Retina (tissue), 1 donor: ENCODE results near the gene UCP1.

Experiments used
- DNase-seq: peaks from one replicate; pipeline ENCODE4 v3.0.0-alpha.2; 2016

UCP1 gene, protein sequence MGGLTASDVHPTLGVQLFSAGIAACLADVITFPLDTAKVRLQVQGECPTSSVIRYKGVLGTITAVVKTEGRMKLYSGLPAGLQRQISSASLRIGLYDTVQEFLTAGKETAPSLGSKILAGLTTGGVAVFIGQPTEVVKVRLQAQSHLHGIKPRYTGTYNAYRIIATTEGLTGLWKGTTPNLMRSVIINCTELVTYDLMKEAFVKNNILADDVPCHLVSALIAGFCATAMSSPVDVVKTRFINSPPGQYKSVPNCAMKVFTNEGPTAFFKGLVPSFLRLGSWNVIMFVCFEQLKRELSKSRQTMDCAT

DNA sequence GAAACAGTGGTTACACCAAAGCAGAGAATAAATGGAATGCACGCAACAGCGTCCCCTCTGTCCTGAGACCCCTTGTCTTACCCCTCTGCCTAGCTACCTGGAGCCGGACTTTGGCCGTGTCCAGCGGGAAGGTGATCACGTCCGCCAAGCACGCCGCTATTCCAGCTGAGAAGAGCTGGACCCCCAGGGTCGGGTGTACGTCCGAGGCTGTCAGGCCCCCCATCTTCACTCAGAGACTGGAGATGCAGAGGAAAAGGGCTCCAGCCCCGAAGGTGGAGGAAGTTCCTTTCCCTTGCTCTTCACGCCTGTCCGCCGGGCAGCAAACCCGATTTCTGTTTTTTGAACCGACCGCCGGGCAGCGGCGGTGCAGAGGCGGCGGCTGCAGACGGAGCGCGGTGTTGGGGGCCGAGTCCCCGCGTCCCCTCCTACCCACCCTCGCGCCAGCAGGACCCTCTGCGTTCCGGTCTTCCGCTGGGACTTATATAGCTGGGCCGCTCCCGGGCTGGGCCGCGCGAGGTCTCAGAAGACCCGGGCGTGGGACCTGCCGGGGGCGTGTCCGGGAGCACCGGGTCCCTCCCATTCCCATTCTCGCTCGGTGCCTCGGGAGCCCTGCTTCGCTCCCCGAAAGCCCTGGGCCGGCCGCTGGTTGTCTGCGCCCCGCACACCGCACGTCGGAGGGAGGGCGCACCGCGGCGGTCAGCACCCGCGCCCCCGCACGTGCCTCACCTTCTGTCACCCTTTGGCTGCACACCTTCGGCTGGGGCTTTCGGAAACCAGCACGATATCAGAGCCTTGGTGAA, at the start of gene UCP1:
Gene UCP1, minus strand, starts transcription at position 455 of the 800 bp plus-strand sequence. Its CDS starts 232 bp downstream, at position 223.
- DNase-seq = peak; percentile 75

DNA sequence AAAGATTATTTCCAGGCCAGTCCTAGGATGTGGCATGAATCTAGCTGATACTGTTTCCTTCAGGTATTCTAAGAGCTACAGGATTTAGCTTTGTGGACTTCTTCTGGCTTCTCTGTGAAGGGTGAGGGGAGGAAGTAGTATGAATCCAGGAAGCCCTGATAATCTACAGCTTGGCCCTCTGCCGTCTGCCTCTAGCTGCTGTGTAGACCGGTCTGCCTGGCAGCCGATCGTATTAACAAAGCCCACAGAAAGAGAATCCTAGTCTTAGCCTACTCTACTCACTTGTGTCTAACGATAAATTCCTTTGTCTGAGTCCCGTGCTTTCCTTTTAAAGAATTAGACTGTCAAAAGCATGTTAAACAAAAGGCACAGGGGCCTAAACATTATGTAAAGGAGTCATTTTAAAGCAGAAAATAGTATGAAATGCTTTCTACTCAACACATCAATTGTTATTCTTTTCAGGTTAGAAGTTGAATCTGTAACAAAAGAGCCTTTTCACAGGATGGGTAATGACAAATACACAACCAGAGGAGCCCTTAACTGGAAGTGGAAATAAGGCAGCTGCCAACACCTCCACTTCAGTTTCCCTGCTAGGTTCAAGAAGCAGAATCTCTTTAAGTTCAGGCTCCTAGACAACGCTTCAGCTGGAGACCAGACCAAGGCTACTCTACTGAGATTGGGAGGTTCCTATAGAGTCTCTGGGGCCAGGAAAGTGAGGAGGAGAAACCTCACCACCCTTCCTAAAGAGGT, 48.9 kb upstream of the UCP1 start:
- DNase-seq = no peak

DNA sequence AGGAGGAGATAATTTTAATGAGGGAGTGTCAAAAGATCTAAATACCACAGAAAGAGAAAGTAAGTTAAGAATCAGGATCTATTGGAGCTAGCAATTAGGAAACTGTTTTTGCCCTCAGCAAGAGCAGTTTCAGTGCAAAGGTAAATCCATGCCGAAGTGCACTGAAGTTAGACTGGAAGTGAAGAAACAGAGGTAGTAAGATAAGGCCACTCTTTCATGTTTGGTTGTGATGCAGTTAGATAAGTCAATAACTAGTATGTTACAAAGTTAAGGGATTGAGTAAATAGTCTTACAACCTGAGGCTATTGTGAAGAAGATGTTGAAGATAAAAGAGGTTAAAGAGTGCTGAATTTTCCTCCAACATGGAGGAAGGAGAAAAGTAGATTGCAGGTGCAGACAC, 46.7 kb upstream of the UCP1 start:
- no peak for DNase-seq

DNA sequence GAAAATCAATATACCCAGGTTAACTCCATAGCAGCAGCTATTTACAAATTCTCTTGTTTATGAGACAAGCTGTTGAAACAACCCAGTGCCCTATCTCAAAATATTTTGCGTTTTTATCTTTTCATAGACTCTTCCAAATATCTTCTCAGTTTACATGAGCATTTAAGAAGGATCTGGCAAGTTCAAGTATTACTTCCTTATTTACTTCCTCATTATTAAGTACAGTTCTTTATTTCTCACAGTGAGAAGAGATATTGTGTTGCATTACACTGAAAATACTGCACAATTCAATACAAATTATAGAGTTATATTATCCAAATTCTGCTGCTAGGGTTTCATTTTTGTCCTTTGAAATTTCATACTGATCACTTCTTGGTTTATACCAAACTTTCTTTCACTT, 43.6 kb upstream of the UCP1 start:
- no peak for DNase-seq

DNA sequence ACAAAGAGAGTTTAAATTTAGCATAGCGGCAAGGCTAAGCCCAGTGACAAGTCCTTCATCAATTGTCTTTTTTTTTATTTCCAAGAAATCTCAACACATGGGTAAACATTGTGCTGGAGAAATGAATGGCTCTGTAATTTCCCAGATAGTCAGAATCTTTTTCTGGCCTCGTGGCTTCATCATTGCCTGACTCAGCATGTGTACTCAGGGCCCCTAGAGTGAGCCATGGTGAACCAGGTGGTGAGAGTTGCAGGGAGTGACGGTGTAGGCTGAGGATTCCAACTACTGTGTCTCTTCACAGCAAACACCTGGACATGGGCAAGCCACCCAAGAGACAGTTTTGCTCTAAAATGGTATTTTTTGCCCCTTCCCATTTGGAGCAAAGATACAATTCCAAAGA, 43.1 kb upstream of the UCP1 start:
- DNase-seq = no peak

DNA sequence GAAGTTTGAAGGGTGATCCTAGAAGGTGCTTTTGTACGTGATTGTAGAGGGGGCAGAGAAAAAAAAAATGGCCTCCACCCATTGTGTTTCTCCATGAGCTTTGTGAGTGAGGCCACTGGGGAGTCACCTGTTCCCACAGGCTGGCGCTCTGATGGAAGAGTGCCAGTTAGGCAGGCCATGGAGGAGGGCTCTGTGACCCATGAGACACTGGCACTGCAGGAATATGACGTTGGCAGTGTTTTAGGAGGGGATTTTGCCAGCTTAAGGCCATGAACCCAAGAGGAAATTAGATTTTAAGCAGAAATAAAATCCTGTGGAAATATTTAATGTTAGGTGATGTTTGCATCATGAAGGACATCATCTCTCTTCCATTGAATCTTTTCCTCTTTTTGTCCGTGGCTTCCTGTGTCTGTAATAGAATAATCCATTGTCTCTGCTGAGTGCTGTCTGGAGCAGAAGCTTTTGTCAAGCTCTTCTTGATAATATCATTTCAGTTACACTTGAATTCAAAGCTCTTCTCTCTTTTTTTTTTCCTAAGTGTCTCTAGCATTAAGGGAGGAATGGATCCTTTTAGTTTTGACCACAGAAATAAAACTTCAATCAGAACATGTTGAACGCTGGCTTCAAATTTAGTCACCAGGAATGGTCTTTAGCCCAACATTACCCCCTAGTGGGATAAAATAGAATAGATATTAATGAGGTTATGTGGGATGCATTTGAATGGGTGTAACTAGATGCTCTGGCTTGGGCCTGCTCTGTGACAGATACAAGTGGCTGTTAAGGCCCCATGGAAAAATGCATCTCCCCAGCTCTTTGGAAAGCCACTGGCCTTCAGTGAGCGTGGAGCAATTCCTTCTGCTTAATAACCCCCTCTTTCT, 41.0 kb upstream of the UCP1 start:
- DNase-seq = peak; percentile 71

DNA sequence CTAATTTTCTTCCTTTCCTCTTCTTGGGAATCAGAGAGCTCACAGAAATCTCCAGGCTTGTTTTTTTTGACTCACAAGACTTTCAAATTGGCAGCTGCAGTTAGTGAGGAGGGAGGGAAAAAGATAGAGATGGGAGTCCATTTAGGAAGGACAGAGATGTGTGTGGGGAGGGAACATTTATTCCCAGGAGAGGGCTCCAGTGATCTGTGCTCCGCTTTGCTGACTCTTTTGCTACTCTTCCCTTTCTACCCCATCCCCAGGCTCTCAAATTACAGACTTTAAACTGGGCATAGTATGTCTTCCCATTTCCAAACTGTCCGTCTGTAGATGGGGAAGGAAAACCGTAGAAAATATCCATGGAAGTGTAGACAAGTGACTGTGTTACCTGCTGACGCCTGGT, 39.1 kb upstream of the UCP1 start:
- no peak for DNase-seq

DNA sequence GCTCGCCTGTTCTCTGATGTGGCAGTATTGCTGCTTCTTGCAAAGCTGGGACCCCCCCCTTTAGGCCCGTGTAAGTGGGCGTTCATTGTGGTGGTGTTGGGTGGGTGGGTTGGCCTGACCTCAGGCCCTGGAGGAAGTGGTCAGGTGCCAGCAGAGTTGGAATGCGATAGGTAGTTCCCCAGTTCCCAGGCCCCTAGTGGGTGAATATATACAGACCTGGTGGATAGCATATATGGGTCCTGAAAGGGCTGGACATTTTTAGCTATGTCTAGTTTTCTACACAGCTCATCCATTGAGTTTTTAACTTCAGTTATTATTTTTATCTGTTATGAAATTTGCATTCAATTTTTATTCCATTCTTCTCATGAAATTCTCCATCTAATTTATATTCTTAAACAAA, 35.8 kb upstream of the UCP1 start:
- DNase-seq = no peak

DNA sequence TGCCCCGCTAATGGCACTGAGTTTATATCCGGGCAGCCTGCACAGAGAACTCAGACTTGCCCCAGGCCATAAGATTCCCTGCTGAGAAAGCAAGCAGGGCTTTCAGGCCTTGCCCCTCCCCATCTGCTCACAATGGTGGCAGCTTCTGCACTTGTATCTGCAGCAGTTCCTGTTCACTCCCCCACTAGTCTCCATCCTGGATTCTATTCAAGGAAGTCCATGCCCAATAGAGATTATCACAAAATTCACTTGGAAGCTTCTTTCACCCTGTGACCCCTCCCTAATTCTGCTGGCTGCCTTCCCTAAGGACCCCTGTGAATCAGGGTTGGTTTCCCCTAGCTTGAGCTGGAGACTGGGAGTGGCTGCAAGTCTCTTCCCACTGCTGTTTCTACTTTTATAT, 34.5 kb upstream of the UCP1 start:
- peak; percentile 30 for DNase-seq

DNA sequence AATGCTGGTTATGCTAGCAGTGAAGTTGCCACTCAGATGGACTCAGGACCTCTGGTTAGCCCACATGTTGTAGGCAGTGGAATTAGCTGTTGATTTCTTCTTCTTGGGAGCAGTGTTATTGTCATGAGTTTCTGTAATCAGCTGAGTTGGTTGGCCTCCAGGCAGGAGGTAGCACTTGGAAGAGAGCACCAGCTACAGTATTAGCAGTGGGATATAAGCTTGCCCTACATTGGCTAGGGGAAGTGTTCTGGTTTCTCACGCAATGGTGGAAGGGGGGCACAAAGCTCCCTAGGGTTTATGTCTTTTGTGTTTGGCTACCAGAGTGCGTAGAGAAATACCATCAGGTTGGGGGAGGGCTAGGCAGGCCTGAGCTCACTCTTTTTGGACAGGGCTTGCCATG, 34.0 kb upstream of the UCP1 start:
- no peak for DNase-seq

DNA sequence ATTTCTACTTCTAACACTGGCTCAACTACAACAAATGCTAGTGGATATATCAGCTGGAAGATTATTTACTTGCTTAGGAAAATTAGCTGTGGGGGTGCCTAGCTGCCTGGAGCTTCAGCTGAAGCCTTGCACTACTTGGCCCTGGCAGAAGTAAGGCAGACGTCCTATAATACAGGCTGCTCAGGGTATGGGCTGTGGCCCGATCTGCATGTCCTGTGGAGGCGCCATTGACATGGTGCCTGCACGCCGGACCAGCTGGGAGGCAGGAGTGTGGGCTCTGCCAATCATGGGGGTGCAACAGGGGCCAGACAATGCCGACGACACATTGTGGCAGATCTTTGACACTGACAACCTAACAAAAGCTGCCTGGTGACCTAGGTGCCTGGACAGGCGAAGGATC, 31.6 kb upstream of the UCP1 start:
- DNase-seq = no peak

DNA sequence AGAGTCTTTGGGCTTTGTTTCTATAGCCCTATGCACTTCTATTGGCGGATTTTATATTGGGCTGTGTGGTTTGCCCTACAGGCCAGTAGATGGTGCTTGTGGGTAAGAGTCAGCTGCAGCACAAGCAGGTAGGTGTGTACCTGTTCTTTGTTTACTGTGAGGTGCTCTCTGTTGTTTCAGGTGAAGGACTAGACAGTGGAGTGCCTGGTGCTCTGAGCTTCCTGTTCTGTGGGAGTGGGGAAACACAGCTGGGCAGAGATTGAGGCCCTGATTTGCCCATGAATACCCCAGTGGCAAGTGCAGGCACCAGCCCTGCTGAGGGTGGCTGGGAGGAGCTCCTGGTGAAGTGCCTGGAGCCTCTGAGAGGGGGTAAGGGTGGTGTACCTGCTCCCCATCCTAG, 26.3 kb upstream of the UCP1 start:
- no peak for DNase-seq

DNA sequence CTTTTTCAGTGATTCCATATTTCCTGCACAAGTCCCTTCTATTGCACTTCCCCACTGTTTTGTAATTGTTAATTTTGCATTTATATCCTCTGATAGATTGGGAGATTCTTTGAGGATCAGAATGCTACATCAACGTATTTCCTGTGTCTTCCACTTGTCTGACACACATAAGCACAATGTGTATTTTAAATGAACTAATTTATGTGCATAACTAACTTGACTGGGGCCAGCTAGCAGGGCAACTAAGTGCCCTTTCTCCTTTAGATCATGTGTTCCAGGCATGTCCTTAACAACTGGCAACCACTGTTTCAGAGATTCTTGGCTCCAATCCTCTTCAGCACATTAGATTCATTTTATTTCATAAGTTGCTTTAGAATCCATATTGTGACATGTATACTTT, 15.7 kb upstream of the UCP1 start:
- no peak for DNase-seq

DNA sequence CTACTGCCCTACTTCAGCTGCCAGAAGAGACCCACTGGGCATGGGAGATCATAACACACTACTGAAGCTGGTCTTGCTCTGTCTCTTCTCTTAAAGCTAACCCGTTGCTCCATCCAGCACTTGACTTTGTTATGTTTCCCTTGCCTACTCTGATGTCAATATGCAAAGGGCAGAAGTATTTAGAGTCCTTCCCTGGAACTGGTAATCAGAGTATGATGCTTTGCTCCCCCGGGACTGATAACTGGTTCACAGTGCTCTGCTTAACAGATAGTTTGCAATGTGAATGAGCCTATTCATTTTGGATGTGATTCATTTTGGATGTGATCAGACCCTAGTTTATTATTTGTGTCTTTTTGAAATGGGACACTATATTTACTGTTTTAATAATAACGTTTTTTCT, 12.3 kb upstream of the UCP1 start:
- no peak for DNase-seq

DNA sequence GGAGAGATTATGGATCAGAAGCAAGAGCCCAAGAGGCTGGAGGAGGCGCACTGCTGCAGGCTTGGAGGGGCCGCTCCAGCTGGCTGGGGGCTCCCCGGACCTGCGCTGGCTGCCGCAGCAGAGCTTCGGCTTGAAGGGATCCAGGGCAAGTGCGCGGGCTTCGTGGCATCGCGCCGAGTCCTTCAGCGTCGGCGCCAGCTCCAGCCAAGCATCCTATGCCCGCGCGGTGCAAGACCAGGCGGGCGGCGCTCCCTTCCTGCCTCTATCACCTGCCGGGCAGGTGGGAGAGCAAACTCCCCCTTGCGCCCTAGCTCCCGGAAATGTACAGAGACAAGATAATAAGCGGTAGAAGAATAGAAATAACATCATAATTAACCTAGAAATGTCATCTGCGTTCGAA, 10.5 kb upstream of the UCP1 start:
- DNase-seq = peak; percentile 55

DNA sequence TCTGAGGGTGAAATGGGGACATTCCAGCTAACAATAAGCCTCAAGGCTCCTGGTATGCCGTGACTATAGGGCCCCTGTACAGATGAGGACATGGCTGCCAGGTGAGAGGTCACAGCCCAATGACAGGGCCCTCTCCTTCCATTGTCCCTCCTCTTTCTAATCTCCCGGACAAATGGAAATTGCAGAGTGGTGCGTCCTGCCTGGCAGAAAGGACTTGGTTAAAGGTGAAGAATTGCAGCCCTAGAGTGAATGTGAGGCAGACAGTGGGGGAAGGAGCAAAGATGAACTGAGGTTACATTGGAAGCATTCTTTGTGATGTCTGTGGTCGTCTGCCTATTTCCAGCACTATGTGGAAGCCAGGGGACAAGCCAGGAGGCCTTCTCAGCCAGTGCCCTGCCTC, 6.7 kb upstream of the UCP1 start:
- DNase-seq = no peak

DNA sequence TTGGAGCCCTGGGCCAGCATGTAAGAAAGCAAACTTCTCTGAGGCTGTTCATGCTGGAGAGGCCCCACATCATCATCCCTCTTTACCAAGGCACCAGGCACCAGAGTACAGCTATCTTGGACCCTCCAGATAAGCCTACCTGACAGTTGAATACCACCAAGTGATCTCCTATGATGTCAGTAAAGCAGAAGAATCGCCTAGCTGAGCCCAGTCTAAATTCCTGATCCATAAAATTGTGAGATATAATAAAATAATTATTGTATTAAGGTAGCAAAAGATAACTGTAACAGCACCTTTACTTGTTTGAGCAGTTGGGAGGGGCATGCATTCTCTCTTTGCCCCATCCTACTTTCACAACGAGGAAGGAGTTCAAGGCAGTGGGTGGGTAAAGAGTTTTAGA, 2.9 kb upstream of the UCP1 start:
- no peak for DNase-seq

DNA sequence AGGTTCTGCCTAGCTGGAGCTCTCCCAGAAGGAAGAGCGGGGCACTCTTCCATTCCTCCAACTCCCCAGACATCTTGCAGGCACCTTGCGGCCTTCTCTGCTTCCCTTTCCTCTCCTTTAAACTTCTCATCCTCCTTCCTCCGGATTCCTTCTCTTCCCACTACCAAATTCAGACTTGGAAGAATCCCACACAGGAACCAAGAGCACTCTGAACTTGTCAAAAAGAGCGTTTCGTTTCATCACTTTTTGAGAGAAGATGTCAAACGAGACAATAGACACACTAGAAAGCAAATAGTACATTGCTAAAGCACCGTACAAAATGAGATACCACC, 512 bp upstream of the UCP1 start:
- DNase-seq = no peak

DNA sequence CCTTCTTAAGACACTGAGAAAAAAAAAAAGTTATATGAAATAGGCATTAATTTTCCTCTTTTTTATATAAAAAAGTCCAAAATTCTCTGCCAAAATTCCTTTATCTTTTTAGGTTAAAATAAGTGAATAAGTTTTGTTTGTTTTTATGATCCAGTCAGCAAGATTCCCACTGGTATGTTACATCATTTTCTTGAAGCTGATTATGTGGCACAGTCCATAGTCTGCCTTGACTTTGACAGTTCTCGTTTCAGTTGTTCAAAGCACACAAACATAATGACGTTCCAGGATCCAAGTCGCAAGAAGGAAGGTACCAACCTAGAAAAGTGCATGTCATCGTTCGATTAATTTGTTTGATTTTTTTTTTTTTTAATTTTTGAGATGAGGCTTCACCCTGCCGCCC, 9.1 kb downstream of the UCP1 start:
- no peak for DNase-seq

DNA sequence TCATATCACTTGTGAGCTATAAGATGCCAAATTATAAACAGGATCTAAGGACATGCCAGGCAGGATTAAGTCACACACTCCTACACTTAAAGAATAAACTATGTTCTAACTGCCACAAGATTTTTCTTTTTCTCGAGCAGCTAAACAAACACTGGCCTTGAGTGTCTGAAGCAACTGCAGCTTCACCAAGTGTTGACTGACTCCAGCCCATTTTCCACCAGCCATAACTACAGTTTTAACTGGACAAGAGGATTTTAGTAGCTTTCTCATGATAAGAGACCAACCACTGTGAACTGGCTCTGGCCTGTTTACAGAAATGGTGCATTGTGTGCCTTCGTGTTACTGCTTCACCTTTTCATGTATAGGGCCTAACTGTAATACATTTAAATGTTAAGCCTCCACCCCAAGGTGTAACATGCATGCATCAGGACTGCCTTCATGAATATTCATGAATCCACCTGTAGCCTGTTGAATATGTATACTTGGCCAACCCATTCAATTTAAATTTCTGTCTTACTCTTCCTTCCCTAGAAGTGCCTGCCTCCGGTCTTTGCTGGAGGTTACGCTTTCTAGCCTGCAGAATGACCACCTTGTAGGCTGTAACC, 10.8 kb downstream of the UCP1 start:
- no peak for DNase-seq

DNA sequence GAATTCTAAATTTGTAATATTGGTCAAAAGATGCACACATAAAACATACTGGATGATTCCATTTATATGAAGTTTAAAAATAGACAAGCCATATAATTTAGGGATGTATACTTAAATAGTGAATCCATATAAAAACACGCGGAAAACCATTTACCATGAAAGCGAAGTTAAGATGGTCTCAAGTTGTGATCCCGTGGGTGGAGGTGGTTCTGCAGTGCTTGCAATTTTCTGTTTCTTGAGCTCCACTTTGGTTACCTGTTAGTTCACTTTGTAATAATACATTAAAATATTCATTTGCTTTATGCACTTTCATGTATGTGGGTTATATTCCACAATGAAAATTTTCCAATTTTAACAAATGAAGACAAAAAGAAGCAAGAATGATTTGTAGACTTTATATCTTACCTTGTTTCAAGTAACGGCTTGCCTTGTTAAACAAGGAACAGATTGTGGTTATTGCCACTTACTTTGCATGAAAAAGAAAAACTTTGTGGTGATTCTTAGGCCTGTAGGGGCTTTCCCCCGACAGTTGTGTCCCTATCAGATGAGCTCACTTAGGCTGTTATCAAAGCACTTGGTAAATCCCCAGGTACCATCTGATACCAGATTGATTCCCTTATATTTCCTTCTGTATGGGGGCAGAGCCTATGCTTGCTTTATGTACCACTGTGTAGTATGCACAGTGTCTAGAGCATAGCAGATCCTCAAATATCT, 12.2 kb downstream of the UCP1 start:
- no peak for DNase-seq

DNA sequence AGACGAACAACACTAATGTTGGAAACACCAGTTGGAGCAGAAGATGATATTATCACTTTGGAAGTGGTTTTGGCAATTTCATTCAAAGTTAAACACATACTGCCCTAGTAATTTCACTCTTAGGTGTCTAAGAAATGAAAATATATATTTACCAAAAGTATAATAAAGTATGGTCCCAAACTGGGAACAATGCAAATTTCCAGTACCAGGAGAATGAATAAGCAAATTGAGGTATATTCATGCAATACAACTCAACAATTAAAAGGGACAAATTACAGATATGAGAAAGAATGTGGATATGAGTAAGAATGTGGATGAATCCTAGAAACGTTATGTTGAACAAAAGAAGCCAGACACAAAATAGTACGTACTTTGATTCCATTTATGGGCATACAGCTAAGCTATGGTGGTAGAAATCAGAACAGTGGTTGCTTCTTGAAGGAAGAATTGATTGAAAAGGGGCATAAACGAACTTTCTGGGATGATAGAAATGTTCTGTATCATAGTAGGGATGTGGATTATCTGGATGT, 34.7 kb downstream of the UCP1 start:
- no peak for DNase-seq
